ENCODE measurements around the gene TBCE. TPM values are rescaled to one million over a fixed set of nuclear protein-coding genes. Genes with fewer than 3 reads are reported as not detected.

The TBCE gene
- total and polyA plus RNA-seq, 9 of the 15 experiments (the other 6 are each of a cell fraction or from before 2014, with no cell fraction given) = 52.6 to 92.1 (median 82.1) TPM

- no peak overlapping the region for H2AFZ ChIP-seq (ENCODE audit: low read depth, low read length)
- in situ Hi-C loops (cut with MboI) = no loop called here
- no peaks in the 10 kb centered on the region for H3K79me2 ChIP-seq (ENCODE audit: control insufficient read depth, insufficient read depth, low read length)
- intact Hi-C loops (cut with micrococcal nuclease) = no loop called here
- WGBS (ENCODE audit: insufficient coverage, low coverage, missing lambda C conversion rate) = 39% methylated on average over 3 of the region's 3 CpGs
- H3K4me2 ChIP-seq (ENCODE audit: insufficient read depth, low read length) = no peak overlapping the region
- H3K4me3 ChIP-seq = no peak overlapping the region
- H3K9me3 ChIP-seq (replicated peaks; ENCODE audit: control insufficient read depth, insufficient read depth, low read depth, low read length) = no peaks in the 10 kb centered on the region
- no peak overlapping the region for H3K9ac ChIP-seq (ENCODE audit: insufficient read depth in 1 of 2, low read depth in 2 of 2, low read length in 2 of 2)
- no peak overlapping the region for H3K27ac ChIP-seq (ENCODE audit: extremely low read depth, low read depth, low read length)
- no peaks in the 10 kb centered on the region for H3K36me3 ChIP-seq (ENCODE audit: control insufficient read depth, insufficient read depth, low read length)
- CTCF ChIA-PET (ENCODE audit: low intra/inter-chr PET ratio) = no interaction called here
- FAIRE-seq (no peak), ATAC-seq (peak; percentile 47; the same call in 2 of the 3 replicates), DNase-seq (ENCODE audit: extremely low read depth in 1 of 4, low spot score in 3 of 4) (no peak)
- H3K9me1 ChIP-seq (ENCODE audit: control insufficient read depth, insufficient read depth, low read length) = no peaks in the 10 kb centered on the region
- no peak for TF ChIP-seq MCM2 (IDR thresholded peaks at IDR 0.05; ENCODE audit: low read depth)
- TF ChIP-seq CXXC5 (CRISPR knock-in tag; IDR thresholded peaks at IDR 0.05) = no peak
- TF ChIP-seq NFATC3 (IDR thresholded peaks at IDR 0.05) = no peak
- no peak for TF ChIP-seq CHCHD3 (CRISPR knock-in tag; IDR thresholded peaks at IDR 0.05)
- no peak for TF ChIP-seq HBP1 (CRISPR knock-in tag; IDR thresholded peaks at IDR 0.05)
- no peaks in the 10 kb centered on the region for H3K4me1 ChIP-seq (replicated peaks in 1 of 2; ENCODE audit: control insufficient read depth in 2 of 2, insufficient read depth in 2 of 2, low read length in 2 of 2)
- no TSS peak for BruUV-seq (replicated peaks)
- no peaks in the 10 kb centered on the region for H3K27me3 ChIP-seq (ENCODE audit: control insufficient read depth in 2 of 2, insufficient read depth in 2 of 2, low read length in 2 of 2)
- no peaks in the 10 kb centered on the region for H4K20me1 ChIP-seq (replicated peaks; ENCODE audit: control insufficient read depth, insufficient read depth, low read length)
- POLR2A ChIA-PET = interaction anchor here (1.3 to 1.5 kb wide), 2 partner anchors 13 to 79 kb away, joined by 3 read pairs; no protein-coding TSS in a partner anchor
These were observed 15.8 kb upstream of the TBCE start for GRCh38 chr1:235351441-235351840.

GRCh38 chr1:235351898-235352297 is 15.3 kb upstream of the TBCE start:
- no peak overlapping the region for H2AFZ ChIP-seq (ENCODE audit: low read depth, low read length)
- H3K27me3 ChIP-seq (ENCODE audit: control insufficient read depth in 2 of 2, insufficient read depth in 2 of 2, low read length in 2 of 2) = no peaks in the 10 kb centered on the region
- no peaks in the 10 kb centered on the region for H3K9me1 ChIP-seq (ENCODE audit: control insufficient read depth, insufficient read depth, low read length)
- no TSS peak for BruUV-seq (replicated peaks)
- H3K79me2 ChIP-seq (ENCODE audit: control insufficient read depth, insufficient read depth, low read length) = no peaks in the 10 kb centered on the region
- H3K4me1 ChIP-seq (replicated peaks in 1 of 2; ENCODE audit: control insufficient read depth in 2 of 2, insufficient read depth in 2 of 2, low read length in 2 of 2) = no peaks in the 10 kb centered on the region
- CTCF ChIA-PET (ENCODE audit: low intra/inter-chr PET ratio) = no interaction called here
- FAIRE-seq = no peak
- peak; percentile 72 for ATAC-seq
- in situ Hi-C loops (cut with MboI) = no loop called here
- no peaks in the 10 kb centered on the region for H3K36me3 ChIP-seq (ENCODE audit: control insufficient read depth, insufficient read depth, low read length)
- no peak overlapping the region for H3K27ac ChIP-seq (ENCODE audit: extremely low read depth, low read depth, low read length)
- POLR2A ChIA-PET = no interaction called here
- peak in 1 of 4 experiments; percentile 52 for DNase-seq (ENCODE audit: extremely low read depth in 1 of 4, low spot score in 3 of 4)
- H3K9ac ChIP-seq (ENCODE audit: insufficient read depth in 1 of 2, low read depth in 2 of 2, low read length in 2 of 2) = no peak overlapping the region
- H3K4me2 ChIP-seq (ENCODE audit: insufficient read depth, low read length) = no peak overlapping the region
- H3K9me3 ChIP-seq (replicated peaks; ENCODE audit: control insufficient read depth, insufficient read depth, low read depth, low read length) = no peaks in the 10 kb centered on the region
- whole genome bisulfite sequencing (ENCODE audit: insufficient coverage, low coverage, missing lambda C conversion rate) = 18% methylated on average over 3 of the region's 3 CpGs
- no peaks in the 10 kb centered on the region for H4K20me1 ChIP-seq (replicated peaks; ENCODE audit: control insufficient read depth, insufficient read depth, low read length)
- 0 out of 2 replicates have a peak, but pooled peaks have one; percentile 14 for TF ChIP-seq NR2C1 (IDR thresholded peaks at IDR 0.05)
- TF ChIP-seq NR2C1 (tag; IDR thresholded peaks at IDR 0.05) = no peak
- TF ChIP-seq SP1 (CRISPR knock-in tag; IDR thresholded peaks at IDR 0.05) = no peak
- no peak for TF ChIP-seq KDM5B (IDR thresholded peaks at IDR 0.05; ENCODE audit: insufficient replicate concordance, low read depth, low read length)
- TF ChIP-seq NFIC (IDR thresholded peaks at IDR 0.05) = peak; percentile 56
- no peak for TF ChIP-seq RBM22 (IDR thresholded peaks at IDR 0.05; ENCODE audit: low read depth, low read length, poor library complexity, severe bottlenecking)
- no peak for TF ChIP-seq ZNF143 (CRISPR knock-in tag; IDR thresholded peaks at IDR 0.05)
- TF ChIP-seq KDM1A (IDR thresholded peaks at IDR 0.05) = 0 out of 4 replicates have a peak, but pooled peaks have one; percentile 16 to 21
- no peak for TF ChIP-seq TFE3 (CRISPR knock-in tag; IDR thresholded peaks at IDR 0.05)
- no peak for TF ChIP-seq CBFA2T2 (conservative IDR thresholded peaks at IDR 0.05)
- peak; percentile 28 for TF ChIP-seq CBFA2T3 (IDR thresholded peaks at IDR 0.05)
- H3K4me3 ChIP-seq = no peak overlapping the region
- intact Hi-C loops (cut with micrococcal nuclease) = no loop called here
